WTC11 (cell line): Measurements from ENCODE around the gene DTX1. TPM values are rescaled to one million over a fixed set of nuclear protein-coding genes. Genes with fewer than 3 reads are reported as not detected.

Experiments
- total RNA-seq: library from RNA; stranded (reverse); gene quantifications from 3 replicates; pipeline ENCODE4 v1.2.3, GENCODE V29; 2021
- TF ChIP-seq, protein P1 (sequence below): sonication (generic); formaldehyde crosslinking; IDR thresholded peaks from 2 replicates; pipeline ENCODE4 v1.8.1; 2022; ENCODE audit warnings: missing genetic modification reagents, borderline replicate concordance
- TF ChIP-seq, protein P2 (sequence below): sonication (generic); formaldehyde crosslinking; IDR thresholded peaks from 2 replicates; pipeline ENCODE4 v1.8.1; 2022; ENCODE audit warnings: low read depth, missing genetic modification reagents, borderline replicate concordance
- TF ChIP-seq, protein P3 (sequence below): sonication (generic); formaldehyde crosslinking; IDR thresholded peaks from 2 replicates; pipeline ENCODE4 v1.8.1; 2023; ENCODE audit warnings: mild to moderate bottlenecking, missing genetic modification reagents

DTX1 gene
- total RNA-seq, 1 experiment from 2014 or later, result 6.2 TPM

- TF ChIP-seq, protein P1, sequence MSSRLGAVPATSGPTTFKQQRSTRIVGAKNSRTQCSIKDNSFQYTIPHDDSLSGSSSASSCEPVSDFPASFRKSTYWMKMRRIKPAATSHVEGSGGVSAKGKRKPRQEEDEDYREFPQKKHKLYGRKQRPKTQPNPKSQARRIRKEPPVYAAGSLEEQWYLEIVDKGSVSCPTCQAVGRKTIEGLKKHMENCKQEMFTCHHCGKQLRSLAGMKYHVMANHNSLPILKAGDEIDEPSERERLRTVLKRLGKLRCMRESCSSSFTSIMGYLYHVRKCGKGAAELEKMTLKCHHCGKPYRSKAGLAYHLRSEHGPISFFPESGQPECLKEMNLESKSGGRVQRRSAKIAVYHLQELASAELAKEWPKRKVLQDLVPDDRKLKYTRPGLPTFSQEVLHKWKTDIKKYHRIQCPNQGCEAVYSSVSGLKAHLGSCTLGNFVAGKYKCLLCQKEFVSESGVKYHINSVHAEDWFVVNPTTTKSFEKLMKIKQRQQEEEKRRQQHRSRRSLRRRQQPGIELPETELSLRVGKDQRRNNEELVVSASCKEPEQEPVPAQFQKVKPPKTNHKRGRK, result no peak
- TF ChIP-seq, protein P2, sequence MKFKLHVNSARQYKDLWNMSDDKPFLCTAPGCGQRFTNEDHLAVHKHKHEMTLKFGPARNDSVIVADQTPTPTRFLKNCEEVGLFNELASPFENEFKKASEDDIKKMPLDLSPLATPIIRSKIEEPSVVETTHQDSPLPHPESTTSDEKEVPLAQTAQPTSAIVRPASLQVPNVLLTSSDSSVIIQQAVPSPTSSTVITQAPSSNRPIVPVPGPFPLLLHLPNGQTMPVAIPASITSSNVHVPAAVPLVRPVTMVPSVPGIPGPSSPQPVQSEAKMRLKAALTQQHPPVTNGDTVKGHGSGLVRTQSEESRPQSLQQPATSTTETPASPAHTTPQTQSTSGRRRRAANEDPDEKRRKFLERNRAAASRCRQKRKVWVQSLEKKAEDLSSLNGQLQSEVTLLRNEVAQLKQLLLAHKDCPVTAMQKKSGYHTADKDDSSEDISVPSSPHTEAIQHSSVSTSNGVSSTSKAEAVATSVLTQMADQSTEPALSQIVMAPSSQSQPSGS (CRISPR knock-in tag), result no peak
- TF ChIP-seq, protein P3, sequence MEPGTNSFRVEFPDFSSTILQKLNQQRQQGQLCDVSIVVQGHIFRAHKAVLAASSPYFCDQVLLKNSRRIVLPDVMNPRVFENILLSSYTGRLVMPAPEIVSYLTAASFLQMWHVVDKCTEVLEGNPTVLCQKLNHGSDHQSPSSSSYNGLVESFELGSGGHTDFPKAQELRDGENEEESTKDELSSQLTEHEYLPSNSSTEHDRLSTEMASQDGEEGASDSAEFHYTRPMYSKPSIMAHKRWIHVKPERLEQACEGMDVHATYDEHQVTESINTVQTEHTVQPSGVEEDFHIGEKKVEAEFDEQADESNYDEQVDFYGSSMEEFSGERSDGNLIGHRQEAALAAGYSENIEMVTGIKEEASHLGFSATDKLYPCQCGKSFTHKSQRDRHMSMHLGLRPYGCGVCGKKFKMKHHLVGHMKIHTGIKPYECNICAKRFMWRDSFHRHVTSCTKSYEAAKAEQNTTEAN (CRISPR knock-in tag), result no peak
Measured at GRCh38 chr12:113146999-113147398, 90.5 kb downstream of the DTX1 start (continued).

Other genes starting within 250 kb of the DTX1 start
- gene OAS1, start 149.8 kb upstream of the DTX1 start, total RNA-seq, result 0.24 to 0.30 TPM (median 0.27 TPM) in 3 replicates
- gene OAS3, start 118.3 kb upstream of the DTX1 start, total RNA-seq, result 1.2 to 1.6 TPM (median 1.4 TPM) in 3 replicates
- 0.27 to 0.48 TPM (median 0.28 TPM) in 3 replicates for gene OAS2, start 78.2 kb upstream of the DTX1 start, total RNA-seq
- 6.9 to 8.1 TPM (median 8.0 TPM) in 3 replicates for gene RASAL1, start 79.0 kb downstream of the DTX1 start, total RNA-seq
- 0.30 to 0.94 TPM (median 0.37 TPM) in 3 replicates for gene CFAP73, start 93.0 kb downstream of the DTX1 start, total RNA-seq
- gene DDX54, start 128.7 kb downstream of the DTX1 start, total RNA-seq, result 120 to 151 TPM (median 123 TPM) in 3 replicates
- gene RITA1, start 129.0 kb downstream of the DTX1 start, total RNA-seq, result 26.4 to 29.3 TPM (median 27.1 TPM) in 3 replicates
- gene TPCN1, start 164.7 kb downstream of the DTX1 start, total RNA-seq, result 29.0 to 32.7 TPM (median 30.7 TPM) in 3 replicates